Gastroesophageal sphincter (tissue), 4 donors: ENCODE results near the gene HLA-DQB2. TPM values are rescaled to one million over a fixed set of nuclear protein-coding genes. Genes with fewer than 3 reads are reported as not detected.
A peak's percentile ranks its signal among the peaks of the same experiment; 100 is the strongest.

Source experiments
- ATAC-seq: fragments of 150-250 bp; one replicate; pipeline ENCODE4 v1.9.1; 2016; ENCODE audit warnings: mild to moderate bottlenecking, moderate library complexity
- H3K27ac ChIP-seq, 4 donors: fragments of 200-600 bp; sonication (generic) in 3 of 4; 1 replicate in 3 of 4; 2 replicates in 1 of 4; pipeline ENCODE4 v1.5.1; 2016 to 2019
- H3K27me3 ChIP-seq: fragments of 200-600 bp; sonication (generic); one replicate; pipeline ENCODE4 v1.5.1; 2019
- H3K36me3 ChIP-seq, 2 donors: fragments of 200-600 bp; sonication (generic); one replicate each; pipeline ENCODE4 v1.5.1; 2019; ENCODE audit warnings: control low read depth in 1 of 2
- H3K4me1 ChIP-seq, 3 donors: fragments of 200-600 bp; sonication (generic); 1 replicate in 2 of 3; 2 replicates in 1 of 3; pipeline ENCODE4 v1.5.1; 2016 to 2019; ENCODE audit warnings: control low read depth in 2 of 3
- H3K4me3 ChIP-seq, 2 donors: fragments of 200-600 bp; sonication (generic); one replicate each; pipeline ENCODE4 v1.5.1; 2019; ENCODE audit warnings: mild to moderate bottlenecking in 1 of 2, moderate library complexity in 1 of 2
- H3K9me3 ChIP-seq, 3 donors: fragments of 200-600 bp; sonication (generic); one replicate each; pipeline ENCODE4 v1.5.1; 2017 to 2019; ENCODE audit warnings: control low read depth in 2 of 3
- EP300 ChIP-seq: sonication (generic); formaldehyde crosslinking; IDR thresholded peaks from one replicate; pipeline ENCODE4 v1.6.1; 2017; ENCODE audit warnings: antibody characterized with exemption, mild to moderate bottlenecking
- POLR2A ChIP-seq, 2 donors: fragments of 450-650 bp; IDR thresholded peaks; one replicate each; pipeline ENCODE4 v1.6.1; 2017; ENCODE audit warnings: antibody characterized with exemption in 2 of 2, mild to moderate bottlenecking in 2 of 2, moderate library complexity in 1 of 2
- POLR2AphosphoS5 ChIP-seq: sonication (generic); formaldehyde crosslinking; IDR thresholded peaks from one replicate; pipeline ENCODE4 v1.6.1; 2017; ENCODE audit warnings: antibody characterized with exemption
- WGBS, 2 donors: methylation state at CpG; one replicate each; pipeline ENCODE4 v1.1.5; 2018; ENCODE audit warnings: low coverage in 1 of 2; 5-methylcytosine and 5-hydroxymethylcytosine counted together
- total RNA-seq, 4 donors: library from RNA; depleted of rRNA; stranded (reverse); fragments of >200 nt; gene quantifications; one replicate each; pipeline ENCODE4 v1.1.0, GENCODE V29; 2016
- TF ChIP-seq, protein P1 (sequence below), 4 experiments: fragments of 200-600 bp in 2 of 4; fragments of 450-650 bp in 2 of 4; sonication (generic) in 1 of 4; IDR thresholded peaks; one replicate each; pipeline ENCODE4 v1.5.1; 2017 to 2019; ENCODE audit warnings: antibody characterized with exemption in 4 of 4, mild to moderate bottlenecking in 2 of 4, moderate library complexity in 2 of 4

HLA-DQB2 gene
- total RNA-seq, 4 donors from 2014 or later, result 0.54 to 1.1 TPM; not detected in 2

DNA sequence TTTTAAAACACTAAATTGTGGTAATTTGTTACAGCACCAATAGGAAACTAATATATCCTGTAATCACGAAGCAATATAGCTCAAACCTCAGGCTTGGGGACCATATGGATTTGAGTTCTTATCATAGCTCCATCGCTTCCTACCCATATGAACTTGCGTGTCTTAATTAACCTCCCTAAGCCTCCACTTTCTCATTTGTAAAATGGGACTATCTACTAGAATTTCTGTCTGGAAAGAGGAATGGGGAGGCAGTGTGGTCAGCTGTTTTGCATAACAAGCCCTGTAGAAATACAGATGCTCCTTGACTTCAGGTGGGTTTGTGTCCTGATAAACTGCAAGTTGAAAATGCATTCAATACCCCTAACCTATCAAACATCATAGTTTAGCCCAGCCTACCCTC lies 36.4 kb upstream of the HLA-DQB2 start:
- no peak overlapping the region for H3K4me3 ChIP-seq
- no peak for ATAC-seq
- H3K36me3 ChIP-seq, result no peaks in the 10 kb centered on the region
- TF ChIP-seq EP300 (no peak), POLR2A (IDR thresholded peaks at IDR 0.05) (no peak), POLR2AphosphoS5 (no peak)
- TF ChIP-seq, protein P1, sequence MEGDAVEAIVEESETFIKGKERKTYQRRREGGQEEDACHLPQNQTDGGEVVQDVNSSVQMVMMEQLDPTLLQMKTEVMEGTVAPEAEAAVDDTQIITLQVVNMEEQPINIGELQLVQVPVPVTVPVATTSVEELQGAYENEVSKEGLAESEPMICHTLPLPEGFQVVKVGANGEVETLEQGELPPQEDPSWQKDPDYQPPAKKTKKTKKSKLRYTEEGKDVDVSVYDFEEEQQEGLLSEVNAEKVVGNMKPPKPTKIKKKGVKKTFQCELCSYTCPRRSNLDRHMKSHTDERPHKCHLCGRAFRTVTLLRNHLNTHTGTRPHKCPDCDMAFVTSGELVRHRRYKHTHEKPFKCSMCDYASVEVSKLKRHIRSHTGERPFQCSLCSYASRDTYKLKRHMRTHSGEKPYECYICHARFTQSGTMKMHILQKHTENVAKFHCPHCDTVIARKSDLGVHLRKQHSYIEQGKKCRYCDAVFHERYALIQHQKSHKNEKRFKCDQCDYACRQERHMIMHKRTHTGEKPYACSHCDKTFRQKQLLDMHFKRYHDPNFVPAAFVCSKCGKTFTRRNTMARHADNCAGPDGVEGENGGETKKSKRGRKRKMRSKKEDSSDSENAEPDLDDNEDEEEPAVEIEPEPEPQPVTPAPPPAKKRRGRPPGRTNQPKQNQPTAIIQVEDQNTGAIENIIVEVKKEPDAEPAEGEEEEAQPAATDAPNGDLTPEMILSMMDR (IDR thresholded peaks at IDR 0.05), result no peak
- 73 to 82% methylated on average over 3 of the region's 3 CpGs for WGBS, 2 donors
- H3K4me1 ChIP-seq, result peaks cover 0 to 10% (median 2%) of the 10 kb centered on the region in 3 donors
- H3K27me3 ChIP-seq, result peaks cover 57% of the 10 kb centered on the region
- H3K9me3 ChIP-seq, result peaks cover 0 to 6% (median 0%) of the 10 kb centered on the region in 3 donors
- no peak overlapping the region for H3K27ac ChIP-seq

DNA sequence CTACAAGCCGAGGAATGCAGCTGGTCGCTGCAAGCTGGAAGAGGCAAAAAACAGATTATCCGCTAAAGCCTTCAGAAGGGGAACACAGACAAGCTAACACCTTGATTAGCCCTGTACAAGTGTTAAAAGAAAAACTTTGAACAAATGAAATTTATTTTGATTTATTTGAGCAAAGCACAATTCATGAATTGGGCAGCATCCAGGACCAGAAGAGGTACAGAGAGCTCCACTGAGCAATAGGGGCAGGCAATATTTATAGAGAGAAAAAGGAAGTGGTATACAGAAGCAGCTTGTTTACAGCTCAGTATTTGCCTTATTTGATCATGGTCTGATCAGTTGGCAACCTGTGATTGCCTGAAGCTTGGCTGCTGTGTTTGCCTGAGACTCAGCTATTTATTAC lies 35.8 kb upstream of the HLA-DQB2 start:
- H3K27ac ChIP-seq, result no peak overlapping the region
- H3K4me1 ChIP-seq, result peaks cover 0 to 10% (median 2%) of the 10 kb centered on the region in 3 donors
- no peak overlapping the region for H3K4me3 ChIP-seq
- no peaks in the 10 kb centered on the region for H3K36me3 ChIP-seq
- TF ChIP-seq EP300 (no peak), POLR2AphosphoS5 (no peak), POLR2A (IDR thresholded peaks at IDR 0.05) (no peak)
- TF ChIP-seq, protein P1 (IDR thresholded peaks at IDR 0.05), result no peak
- WGBS, 2 donors, result 96% methylated on average over 3 of the region's 3 CpGs; no CpG with 5 or more reads in 1 of the 2 donors
- H3K9me3 ChIP-seq, result peaks cover 0 to 6% (median 0%) of the 10 kb centered on the region in 3 donors
- ATAC-seq, result no peak
- peaks cover 62% of the 10 kb centered on the region for H3K27me3 ChIP-seq

DNA sequence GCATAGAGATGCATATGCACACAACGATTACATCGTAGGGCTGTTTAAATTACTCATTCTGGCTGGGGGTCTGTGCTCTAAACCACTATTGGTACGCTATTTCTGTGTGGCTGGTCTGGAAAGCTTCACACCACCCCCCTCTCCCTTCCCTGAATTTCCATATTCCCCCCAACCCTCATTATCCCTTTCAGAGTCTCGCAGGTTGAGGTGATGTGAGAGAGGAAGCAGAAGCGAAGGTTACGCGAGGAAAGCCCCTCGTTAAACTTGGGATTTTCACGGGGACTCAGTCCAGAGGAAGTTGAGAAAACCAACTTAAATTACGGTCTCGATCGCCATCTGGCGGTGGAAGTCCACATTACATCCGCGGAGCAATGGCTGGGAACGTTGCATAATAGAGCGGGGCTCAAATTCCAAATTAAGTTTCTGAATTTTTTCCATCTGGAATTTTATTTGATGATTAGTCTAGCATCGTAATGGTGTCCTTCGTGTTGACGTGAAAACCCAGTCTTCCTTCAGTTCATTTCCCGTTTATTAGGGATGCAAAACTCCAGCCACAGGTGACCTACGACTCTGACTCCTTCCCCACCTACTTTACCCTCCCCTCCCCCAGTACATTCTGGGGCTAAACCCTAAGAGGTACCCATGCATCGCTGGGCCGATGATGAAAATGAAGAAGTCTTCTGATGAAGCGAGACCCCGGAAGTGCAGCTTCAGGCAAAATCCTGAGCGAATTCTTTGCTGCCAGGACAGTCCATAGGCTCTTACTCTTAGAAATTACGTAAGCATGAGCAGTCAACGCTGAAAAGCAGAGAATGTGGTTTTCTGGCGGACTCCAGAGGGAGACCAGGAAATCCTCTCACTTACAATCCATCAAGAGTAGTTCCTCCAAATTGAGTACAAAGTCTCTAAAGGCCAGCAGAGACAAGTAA lies 33.8 kb upstream of the HLA-DQB2 start:
- peak; percentile 64 for ATAC-seq
- Histone ChIP-seq H3K4me1 (peaks cover 0 to 10% (median 2%) of the 10 kb centered on the region in 3 donors), H3K27me3 (peaks cover 76% of the 10 kb centered on the region), H3K36me3 (no peaks in the 10 kb centered on the region), H3K9me3 (peaks cover 0 to 6% (median 0%) of the 10 kb centered on the region in 3 donors), H3K4me3 (peak overlapping the region in 1 of 2 donors; percentile 16), H3K27ac (no peak overlapping the region)
- no peak for TF ChIP-seq POLR2AphosphoS5
- TF ChIP-seq, protein P1 (IDR thresholded peaks at IDR 0.05), result peak; percentile 83 to 93 (median 86)
- WGBS, 2 donors, result 8 to 10% methylated on average over 24 to 29 of the region's 30 CpGs

DNA sequence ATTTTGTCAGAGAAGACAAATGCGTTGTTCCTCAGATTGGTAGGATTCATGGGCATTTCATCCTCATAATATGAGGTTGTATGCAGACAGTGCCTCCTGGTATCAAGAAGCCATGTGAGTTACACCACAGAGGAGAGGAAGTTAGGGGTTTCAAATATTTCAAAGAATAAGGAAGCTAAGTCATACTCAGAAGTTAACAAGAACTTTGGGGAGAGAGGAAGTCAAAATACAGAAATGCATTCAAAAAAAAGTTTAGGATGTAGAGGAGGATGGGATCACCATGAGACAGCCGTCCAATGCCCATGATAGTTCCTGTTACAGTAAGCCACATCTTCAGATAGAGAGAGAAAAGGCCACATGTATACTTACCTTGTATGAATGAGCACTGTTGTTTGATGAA lies 31.2 kb upstream of the HLA-DQB2 start:
- H3K27ac ChIP-seq, result no peak overlapping the region
- peaks cover 0 to 10% (median 2%) of the 10 kb centered on the region in 3 donors for H3K4me1 ChIP-seq
- WGBS, 2 donors, result 67 to 74% methylated on average over 1 to 2 of the region's 2 CpGs
- peaks cover 84% of the 10 kb centered on the region for H3K27me3 ChIP-seq
- peaks cover 0 to 6% (median 0%) of the 10 kb centered on the region in 3 donors for H3K9me3 ChIP-seq
- no peak for ATAC-seq
- TF ChIP-seq POLR2A (IDR thresholded peaks at IDR 0.05) (no peak), EP300 (no peak), POLR2AphosphoS5 (no peak)
- TF ChIP-seq, protein P1 (IDR thresholded peaks at IDR 0.05), result no peak
- H3K36me3 ChIP-seq, result no peaks in the 10 kb centered on the region
- H3K4me3 ChIP-seq, result no peak overlapping the region
